H9 (cell line): Measurements from ENCODE around the gene NUDT21. TPM values are rescaled to one million over a fixed set of nuclear protein-coding genes. Genes with fewer than 3 reads are reported as not detected.
"Not testable (repeated sequence)": the region's sequence is repeated elsewhere in the genome, so short reads cannot be mapped to it uniquely, and the experiment has no call there.

Experiments
- DNase-seq: peaks from one replicate; pipeline ENCODE4 v3.0.0-alpha.2; 2017
- H2AFZ ChIP-seq: one replicate; pipeline ENCODE4 v1.6.1; 2013; ENCODE audit warnings: mild to moderate bottlenecking, low read length, control low read depth, moderate library complexity
- H2AK5ac ChIP-seq: 2 replicates; pipeline ENCODE4 v1.6.1; 2013; ENCODE audit warnings: low read length, control low read depth, mixed read lengths; ENCODE audit not compliant: insufficient read length
- H2BK120ac ChIP-seq: one replicate; pipeline ENCODE4 v1.6.1; 2013; ENCODE audit warnings: low read depth, mild to moderate bottlenecking, low read length, control low read depth, inconsistent platforms; ENCODE audit not compliant: poor library complexity, severe bottlenecking
- H2BK12ac ChIP-seq: 2 replicates; pipeline ENCODE4 v1.6.1; 2013; ENCODE audit warnings: low read length, control low read depth, mixed read lengths, low read depth; ENCODE audit not compliant: insufficient read length
- H2BK15ac ChIP-seq: 2 replicates; pipeline ENCODE4 v1.6.1; 2013; ENCODE audit warnings: low read depth, low read length, control low read depth
- H2BK20ac ChIP-seq: one replicate; pipeline ENCODE4 v1.6.1; 2013; ENCODE audit warnings: low read depth, mild to moderate bottlenecking, low read length, control low read depth, inconsistent platforms; ENCODE audit not compliant: poor library complexity, severe bottlenecking
- H2BK5ac ChIP-seq: 2 replicates; pipeline ENCODE4 v1.6.1; 2013; ENCODE audit warnings: low read length, control low read depth, mixed read lengths; ENCODE audit not compliant: insufficient read length
- H3K14ac ChIP-seq: 2 replicates; pipeline ENCODE4 v1.6.1; 2013; ENCODE audit warnings: low read length, control low read depth; ENCODE audit not compliant: insufficient read depth
- H3K18ac ChIP-seq: 2 replicates; pipeline ENCODE4 v1.6.1; 2013; ENCODE audit warnings: low read depth, mild to moderate bottlenecking, mixed read lengths, low read length, control low read depth; ENCODE audit not compliant: insufficient read length
- H3K23ac ChIP-seq: 2 replicates; pipeline ENCODE4 v1.6.1; 2013; ENCODE audit warnings: low read length, control low read depth, mixed read lengths, low read depth; ENCODE audit not compliant: insufficient read length
- H3K23me2 ChIP-seq: 2 replicates; pipeline ENCODE4 v1.6.1; 2013; ENCODE audit warnings: low read depth, mild to moderate bottlenecking, mixed read lengths, low read length, control low read depth; ENCODE audit not compliant: insufficient read length, poor library complexity, severe bottlenecking
- H3K27ac ChIP-seq: 2 replicates; pipeline ENCODE4 v1.5.1; 2013; ENCODE audit warnings: low read length, control low read depth, mixed read lengths, low read depth; ENCODE audit not compliant: insufficient read length
- H3K27me3 ChIP-seq: 2 replicates; pipeline ENCODE4 v1.6.1; 2013; ENCODE audit warnings: low read length, control low read depth, inconsistent platforms; ENCODE audit not compliant: insufficient read depth
- H3K4ac ChIP-seq: 2 replicates; pipeline ENCODE4 v1.6.1; 2013; ENCODE audit warnings: low read depth, mild to moderate bottlenecking, control low read depth, inconsistent platforms, low read length, moderate library complexity
- H3K4me1 ChIP-seq: 2 replicates; pipeline ENCODE4 v1.6.1; 2013; ENCODE audit warnings: low read length, control low read depth, inconsistent platforms; ENCODE audit not compliant: insufficient read depth
- H3K4me2 ChIP-seq: 2 replicates; pipeline ENCODE4 v1.6.1; 2013; ENCODE audit warnings: low read length, control low read depth, mixed read lengths; ENCODE audit not compliant: insufficient read length, insufficient read depth
- H3K56ac ChIP-seq: 2 replicates; pipeline ENCODE4 v1.6.1; 2013; ENCODE audit warnings: low read depth, mild to moderate bottlenecking, mixed read lengths, low read length, control low read depth; ENCODE audit not compliant: insufficient read length
- H3K79me1 ChIP-seq: 2 replicates; pipeline ENCODE4 v1.6.1; 2013; ENCODE audit warnings: low read depth, mild to moderate bottlenecking, moderate library complexity, low read length, control low read depth, inconsistent platforms; ENCODE audit not compliant: insufficient read depth, poor library complexity, severe bottlenecking
- H3K79me2 ChIP-seq: 2 replicates; pipeline ENCODE4 v1.6.1; 2013; ENCODE audit warnings: low read length, control low read depth, inconsistent platforms; ENCODE audit not compliant: insufficient read depth
- H3K9ac ChIP-seq: 2 replicates; pipeline ENCODE4 v1.6.1; 2013; ENCODE audit warnings: low read length, control low read depth, mixed read lengths; ENCODE audit not compliant: insufficient read length; ENCODE audit errors: extremely low read depth
- H3K9me3 ChIP-seq: one replicate; pipeline ENCODE4 v1.6.1; 2013; ENCODE audit warnings: low read depth, low read length, inconsistent platforms; ENCODE audit not compliant: control insufficient read depth
- H3T11ph ChIP-seq: one replicate; pipeline ENCODE4 v1.6.1; 2013; ENCODE audit warnings: mild to moderate bottlenecking, low read length, control low read depth, inconsistent platforms
- H4K20me1 ChIP-seq: one replicate; pipeline ENCODE4 v1.6.1; 2013; ENCODE audit not compliant: control insufficient read depth, insufficient read length, insufficient read depth
- H4K5ac ChIP-seq: 2 replicates; pipeline ENCODE4 v1.6.1; 2013; ENCODE audit warnings: low read depth, mild to moderate bottlenecking, mixed read lengths, low read length, control low read depth; ENCODE audit not compliant: insufficient read length
- H4K8ac ChIP-seq: replicated peaks from 2 replicates; pipeline ENCODE4 v1.6.1; 2013; ENCODE audit warnings: low read length, control low read depth, mixed read lengths, low read depth; ENCODE audit not compliant: insufficient read length
- H4K91ac ChIP-seq: 2 replicates; pipeline ENCODE4 v1.6.1; 2013; ENCODE audit warnings: low read depth, mild to moderate bottlenecking, moderate library complexity, mixed read lengths, low read length, control low read depth; ENCODE audit not compliant: insufficient read length
- H3K27ac Mint-ChIP-seq, 3 experiments: 2 replicates in 2 of 3; 3 replicates in 1 of 3; pipeline ENCODE4 v1.8.0; 2020 to 2021; ENCODE audit warnings: mixed read lengths in 3 of 3, mild to moderate bottlenecking in 1 of 3, moderate library complexity in 1 of 3
- H3K27me3 Mint-ChIP-seq: 2 replicates; pipeline ENCODE4 v1.8.0; 2021; ENCODE audit warnings: low read depth, mild to moderate bottlenecking, moderate library complexity, mixed read lengths
- H3K36me3 Mint-ChIP-seq, 3 experiments: 2 replicates in 2 of 3; 3 replicates in 1 of 3; pipeline ENCODE4 v1.8.0; 2020 to 2021; ENCODE audit warnings: low read depth in 3 of 3, mixed read lengths in 3 of 3; ENCODE audit not compliant: insufficient read depth in 1 of 3
- H3K4me1 Mint-ChIP-seq, 2 experiments: 2 replicates each; pipeline ENCODE4 v1.8.0; 2020; ENCODE audit warnings: mixed read lengths in 2 of 2
- H3K4me3 Mint-ChIP-seq, 2 experiments: 2 replicates in 1 of 2; 3 replicates in 1 of 2; pipeline ENCODE4 v1.8.0; 2020 to 2021; ENCODE audit warnings: mild to moderate bottlenecking in 2 of 2, mixed read lengths in 2 of 2, moderate library complexity in 1 of 2
- H3K9me3 Mint-ChIP-seq, 2 experiments: 2 replicates in 1 of 2; 3 replicates in 1 of 2; pipeline ENCODE4 v1.8.0; 2020; ENCODE audit warnings: mild to moderate bottlenecking in 2 of 2, mixed read lengths in 2 of 2, moderate library complexity in 1 of 2
- WGBS: extraction: QIAGEN DNeasy Blood & Tissue Kit; methylation state at CpG from one replicate; pipeline ENCODE4 v1.1.7; 2013; ENCODE audit warnings: missing lambda C conversion rate, low lambda C conversion rate, mixed read lengths; ENCODE audit not compliant: insufficient read length; ENCODE audit errors: extremely low coverage; 5-methylcytosine and 5-hydroxymethylcytosine counted together
- total RNA-seq: library from RNA; stranded (reverse); gene quantifications from 2 replicates; pipeline ENCODE4 v1.2.1, GENCODE V29; 2021
- TF ChIP-seq, protein P1 (sequence below): fragments of 200-600 bp; sonication (generic); conservative IDR thresholded peaks from 3 replicates; pipeline ENCODE4 v1.8.0; 2021; ENCODE audit warnings: antibody characterized with exemption, mild to moderate bottlenecking

The NUDT21 gene
- total RNA-seq, 1 experiment from 2014 or later, result 276 TPM

DNA sequence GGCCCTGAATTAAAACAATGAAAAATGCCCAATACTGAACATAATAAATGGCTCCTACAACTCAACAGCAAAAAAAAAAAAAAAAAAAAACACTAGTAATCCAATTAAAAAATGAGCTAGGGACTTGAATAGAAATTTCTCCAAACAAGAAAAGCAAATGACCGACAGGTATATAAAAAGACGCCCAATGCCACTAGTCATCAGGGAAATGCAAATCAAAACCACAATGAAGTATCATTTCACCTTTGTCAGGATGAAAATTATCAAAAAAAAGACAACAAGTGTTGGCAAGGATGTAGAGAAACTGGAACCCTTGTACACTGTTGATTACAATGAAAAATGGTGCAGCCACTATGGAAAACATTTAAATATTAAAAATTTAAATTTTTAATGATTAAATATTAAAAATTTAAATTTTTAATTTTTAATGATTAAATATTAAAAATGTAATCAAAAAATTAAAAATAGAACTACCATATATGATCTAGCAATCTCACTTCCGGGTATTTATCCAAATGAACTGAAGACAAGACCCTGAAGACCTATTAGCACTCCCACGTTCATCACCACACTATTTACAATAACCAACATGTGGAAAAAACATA, 40.6 kb upstream of the NUDT21 start:
- Histone ChIP-seq H3K18ac (no peak overlapping the region), H4K91ac (no peak overlapping the region), H2BK12ac (no peak overlapping the region), H3K4ac (no peak overlapping the region), H3K79me1 (no peaks in the 10 kb centered on the region), H3K4me2 (no peak overlapping the region), H3K23me2 (no peaks in the 10 kb centered on the region), H3K79me2 (no peaks in the 10 kb centered on the region), H2BK120ac (no peak overlapping the region), H3K27ac (no peak overlapping the region), H4K20me1 (no peaks in the 10 kb centered on the region), H2AFZ (no peak overlapping the region), H3K14ac (no peak overlapping the region), H3K56ac (no peak overlapping the region), H3K27me3 (no peaks in the 10 kb centered on the region), H2AK5ac (no peak overlapping the region), H3K9ac (no peak overlapping the region), H4K8ac (no peak overlapping the region), H4K5ac (no peak overlapping the region), H2BK20ac (no peak overlapping the region), H3K4me1 (no peaks in the 10 kb centered on the region), H3T11ph (no peak overlapping the region), H3K9me3 (no peaks in the 10 kb centered on the region), H2BK15ac (no peak overlapping the region), H3K23ac (no peak overlapping the region), H2BK5ac (no peak overlapping the region)
- Mint-ChIP-seq H3K36me3 (peaks cover 0 to 2% (median 0%) of the 10 kb centered on the region in 3 experiments; a peak in 1 of 7 replicates), H3K27ac (no peak overlapping the region), H3K4me3 (no peak overlapping the region), H3K4me1 (no peaks in the 10 kb centered on the region), H3K27me3 (no peaks in the 10 kb centered on the region), H3K9me3 (no peaks in the 10 kb centered on the region)
- WGBS, result no CpG with 5 or more reads among the region's 4 CpGs
- DNase-seq, result no peak
- TF ChIP-seq, protein P1, sequence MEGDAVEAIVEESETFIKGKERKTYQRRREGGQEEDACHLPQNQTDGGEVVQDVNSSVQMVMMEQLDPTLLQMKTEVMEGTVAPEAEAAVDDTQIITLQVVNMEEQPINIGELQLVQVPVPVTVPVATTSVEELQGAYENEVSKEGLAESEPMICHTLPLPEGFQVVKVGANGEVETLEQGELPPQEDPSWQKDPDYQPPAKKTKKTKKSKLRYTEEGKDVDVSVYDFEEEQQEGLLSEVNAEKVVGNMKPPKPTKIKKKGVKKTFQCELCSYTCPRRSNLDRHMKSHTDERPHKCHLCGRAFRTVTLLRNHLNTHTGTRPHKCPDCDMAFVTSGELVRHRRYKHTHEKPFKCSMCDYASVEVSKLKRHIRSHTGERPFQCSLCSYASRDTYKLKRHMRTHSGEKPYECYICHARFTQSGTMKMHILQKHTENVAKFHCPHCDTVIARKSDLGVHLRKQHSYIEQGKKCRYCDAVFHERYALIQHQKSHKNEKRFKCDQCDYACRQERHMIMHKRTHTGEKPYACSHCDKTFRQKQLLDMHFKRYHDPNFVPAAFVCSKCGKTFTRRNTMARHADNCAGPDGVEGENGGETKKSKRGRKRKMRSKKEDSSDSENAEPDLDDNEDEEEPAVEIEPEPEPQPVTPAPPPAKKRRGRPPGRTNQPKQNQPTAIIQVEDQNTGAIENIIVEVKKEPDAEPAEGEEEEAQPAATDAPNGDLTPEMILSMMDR, result no peak

DNA sequence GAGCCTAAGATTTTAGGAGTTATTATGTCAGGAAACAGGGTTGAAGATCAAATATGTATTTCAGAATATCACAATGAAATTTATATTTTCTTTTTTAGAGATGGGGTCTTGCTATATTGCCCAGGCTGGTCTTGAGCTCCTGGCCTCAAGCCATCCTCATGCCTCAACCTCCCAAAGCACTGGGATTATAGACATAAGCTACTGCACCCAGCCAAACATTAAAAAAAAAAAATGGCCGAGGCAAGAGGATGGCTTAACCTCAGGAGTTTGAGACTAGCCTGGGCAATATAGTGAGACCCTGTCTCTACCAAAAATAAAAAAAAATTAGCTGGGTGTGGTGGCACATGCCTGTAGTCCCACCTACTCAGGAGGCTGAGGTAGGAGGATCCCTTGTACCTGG, 37.7 kb upstream of the NUDT21 start:
- H3K27ac Mint-ChIP-seq, H3K36me3 Mint-ChIP-seq, H3K4me2 ChIP-seq, H2BK12ac ChIP-seq, H2BK20ac ChIP-seq, H3K79me2 ChIP-seq, H3K14ac ChIP-seq, H3K4ac ChIP-seq, H3K4me1 ChIP-seq, DNase-seq, H3K23me2 ChIP-seq, H4K8ac ChIP-seq, H3K4me1 Mint-ChIP-seq, H3K79me1 ChIP-seq, H3K23ac ChIP-seq, H2BK120ac ChIP-seq, H3K18ac ChIP-seq, H3K27me3 ChIP-seq, H3T11ph ChIP-seq, H2AK5ac ChIP-seq, H2BK5ac ChIP-seq, H3K27me3 Mint-ChIP-seq, H3K56ac ChIP-seq, H2AFZ ChIP-seq, H3K27ac ChIP-seq, H3K4me3 Mint-ChIP-seq, H4K5ac ChIP-seq, H3K9ac ChIP-seq, H2BK15ac ChIP-seq, H4K20me1 ChIP-seq, H3K9me3 ChIP-seq, H4K91ac ChIP-seq, H3K9me3 Mint-ChIP-seq: not testable (repeated sequence)
- WGBS, result no CpG with 5 or more reads among the region's 1 CpG
